Esophagus (tissue), 2 donors: ENCODE measurements around the gene PRIMA1. TPM values are rescaled to one million over a fixed set of nuclear protein-coding genes. Genes with fewer than 3 reads are reported as not detected.

Experiments used
- H3K27ac ChIP-seq, 2 donors: one replicate each; pipeline ENCODE4 v1.5.1; 2013; ENCODE audit warnings: low read depth in 2 of 2, mild to moderate bottlenecking in 2 of 2, inconsistent platforms in 1 of 2, low read length in 1 of 2, moderate library complexity in 1 of 2
- H3K27me3 ChIP-seq, 2 donors: one replicate each; pipeline ENCODE4 v1.6.1; 2013; ENCODE audit warnings: low read length in 2 of 2, control low read depth in 1 of 2, mild to moderate bottlenecking in 1 of 2; ENCODE audit not compliant: insufficient read depth in 2 of 2, control insufficient read depth in 1 of 2
- H3K36me3 ChIP-seq, 2 donors: one replicate each; pipeline ENCODE4 v1.6.1; 2013; ENCODE audit warnings: low read length in 1 of 2; ENCODE audit not compliant: control insufficient read depth in 2 of 2, insufficient read depth in 2 of 2
- H3K4me1 ChIP-seq, 2 donors: one replicate each; pipeline ENCODE4 v1.6.1; 2013; ENCODE audit warnings: low read length in 1 of 2; ENCODE audit not compliant: control insufficient read depth in 2 of 2, insufficient read depth in 2 of 2
- H3K4me3 ChIP-seq, 2 donors: one replicate each; pipeline ENCODE4 v1.5.1; 2013; ENCODE audit warnings: low read length in 2 of 2, mild to moderate bottlenecking in 2 of 2, low read depth in 1 of 2, moderate library complexity in 1 of 2
- H3K9me3 ChIP-seq, 2 donors: one replicate each; pipeline ENCODE4 v1.6.1; 2013; ENCODE audit warnings: mild to moderate bottlenecking in 2 of 2, low read depth in 1 of 2, low read length in 1 of 2, moderate library complexity in 1 of 2; ENCODE audit not compliant: control insufficient read depth in 2 of 2, insufficient read depth in 1 of 2
- WGBS, 2 donors: extraction: QIAGEN DNeasy Blood & Tissue Kit; methylation state at CpG; one replicate each; pipeline ENCODE4 v1.1.7; 2013; 5-methylcytosine and 5-hydroxymethylcytosine counted together
- polyA plus RNA-seq, 2 donors: library from polyadenylated mRNA; stranded (reverse); fragments of 200-250 nt; gene quantifications; one replicate each; pipeline ENCODE4 v1.2.3, GENCODE V29; 2013
- donor health status: healthy with polysubstance abuse.
- donor health status: Bipolar disorder and iron deficiency.

Gene PRIMA1
- polyA plus RNA-seq, 2 donors = 1.7 to 2.9 TPM

DNA sequence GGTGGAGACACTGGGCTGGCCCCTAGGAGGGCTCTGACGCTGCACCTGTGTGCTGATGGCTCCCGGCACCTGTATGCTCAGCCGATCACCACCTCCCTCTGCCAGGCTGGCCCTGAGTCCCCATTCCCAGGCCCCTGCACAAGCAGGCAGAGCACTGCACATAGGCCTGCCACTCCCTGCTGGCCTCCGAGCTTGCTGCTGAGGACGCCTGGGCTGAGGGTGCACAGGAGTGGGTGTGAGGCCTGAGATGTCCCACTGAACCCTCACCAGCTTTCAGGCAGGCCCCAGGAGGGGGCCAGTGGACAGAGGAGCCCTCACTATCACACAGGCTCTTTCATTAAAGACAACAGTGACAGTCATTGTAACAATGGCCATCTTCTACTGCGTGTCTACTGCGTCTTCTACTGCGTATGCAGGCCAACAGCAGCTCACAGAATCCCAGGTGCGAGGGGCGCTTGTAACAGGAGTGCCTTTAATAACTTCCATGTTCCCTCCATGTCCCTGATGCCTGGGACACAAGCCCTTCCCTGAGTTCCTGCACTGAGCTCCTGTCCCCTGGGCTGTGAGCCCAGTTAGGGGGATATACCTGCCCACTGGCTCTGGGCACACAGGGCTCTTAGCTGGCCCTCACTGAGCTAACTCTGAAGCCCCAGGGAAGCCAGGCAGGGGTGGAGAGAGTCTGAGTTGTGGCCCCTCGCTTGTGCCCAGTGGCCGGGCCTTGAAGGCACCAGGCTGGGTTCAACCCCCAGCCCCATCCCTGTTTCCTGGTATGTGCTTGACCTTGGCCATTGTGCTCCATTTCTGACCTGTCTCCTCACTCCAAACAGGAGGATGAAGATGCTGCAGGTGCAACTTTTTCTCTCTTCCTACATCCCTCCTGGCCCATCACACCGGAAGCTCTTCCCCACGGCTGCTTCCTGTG, 71.3 kb downstream of the PRIMA1 start:
- Histone ChIP-seq H3K36me3 (peaks cover 0 to 4% of the 10 kb centered on the region in 2 donors), H3K4me3 (no peak overlapping the region), H3K27ac (no peak overlapping the region), H3K4me1 (peaks cover 4 to 15% of the 10 kb centered on the region in 2 donors), H3K27me3 (no peaks in the 10 kb centered on the region), H3K9me3 (no peaks in the 10 kb centered on the region)
- WGBS, 2 donors = 84 to 91% methylated on average over 14 of the region's 14 CpGs

DNA sequence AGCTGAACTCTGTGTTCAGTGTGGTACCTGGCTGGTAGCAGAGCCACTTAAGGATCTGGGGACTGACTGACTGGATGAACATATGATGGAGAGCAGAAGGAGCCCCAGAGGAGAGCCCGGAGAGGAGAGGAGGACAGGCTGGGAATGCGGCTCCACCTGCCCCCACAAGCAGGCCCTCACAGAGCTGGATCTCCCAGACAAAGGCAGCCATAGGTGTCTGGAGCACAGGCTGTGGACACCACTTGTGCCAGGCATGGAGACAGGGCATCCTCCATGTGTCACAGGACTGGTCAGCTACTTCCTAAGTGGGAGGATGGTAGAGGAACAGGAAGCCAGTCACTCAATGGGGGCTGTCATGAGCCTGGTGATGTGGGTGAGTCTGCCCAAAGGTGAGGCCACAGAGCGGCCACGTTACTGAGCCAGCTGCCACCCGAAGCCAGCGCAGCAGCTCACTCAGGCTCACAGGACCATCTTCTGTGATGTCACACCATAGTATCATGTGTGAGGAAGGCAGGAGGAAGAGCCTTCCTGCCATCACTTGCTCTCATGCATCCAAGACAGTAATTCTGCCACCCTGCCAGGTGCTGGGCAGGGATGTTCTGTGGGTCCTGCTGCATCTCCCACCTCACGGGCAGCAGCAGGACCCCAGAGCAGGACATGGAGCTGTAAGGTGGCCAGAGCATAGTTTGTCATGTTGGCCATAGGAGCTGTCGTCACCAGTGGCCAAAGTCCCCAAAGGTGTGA, 72.1 kb downstream of the PRIMA1 start:
- Histone ChIP-seq H3K36me3 (peaks cover 0 to 4% of the 10 kb centered on the region in 2 donors), H3K4me1 (peaks cover 4 to 15% of the 10 kb centered on the region in 2 donors), H3K4me3 (no peak overlapping the region), H3K27me3 (no peaks in the 10 kb centered on the region), H3K9me3 (no peaks in the 10 kb centered on the region), H3K27ac (no peak overlapping the region)
- WGBS, 2 donors = 88 to 90% methylated on average over 8 of the region's 8 CpGs

DNA sequence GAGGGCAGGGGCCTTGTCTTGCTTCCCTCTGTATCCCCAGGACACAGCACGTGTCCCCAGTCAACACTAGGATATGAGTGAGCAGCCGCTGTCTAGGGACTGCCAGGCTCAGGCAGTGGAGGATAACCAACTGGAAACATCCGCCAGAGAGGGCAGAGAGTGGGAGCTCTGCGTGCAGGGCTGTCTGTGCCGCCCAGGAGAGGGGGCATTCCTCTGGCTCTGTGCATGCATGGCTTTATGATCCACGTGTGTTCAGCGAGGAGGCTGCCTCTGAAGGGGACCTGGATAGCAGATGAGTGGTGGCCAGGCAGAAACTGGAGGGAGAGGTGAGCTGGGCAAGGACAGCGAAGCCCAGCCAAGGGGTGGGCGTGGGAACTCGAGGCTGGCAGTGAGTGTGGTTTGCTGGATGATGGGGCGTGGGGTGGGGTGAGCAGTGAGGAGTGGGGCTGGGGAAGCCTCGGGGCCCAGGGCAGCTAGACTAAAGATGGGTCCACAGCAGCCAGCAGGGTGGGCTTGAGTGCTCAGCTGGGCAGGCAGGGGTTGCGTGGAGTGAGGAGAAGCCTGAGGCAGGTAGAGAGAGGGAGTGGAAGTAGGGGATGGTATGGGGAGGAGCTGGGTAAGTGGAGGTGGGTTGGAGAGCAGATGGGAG, 72.9 kb downstream of the PRIMA1 start:
- no peak overlapping the region for H3K27ac ChIP-seq
- H3K27me3 ChIP-seq = no peaks in the 10 kb centered on the region
- no peak overlapping the region for H3K4me3 ChIP-seq
- H3K9me3 ChIP-seq = no peaks in the 10 kb centered on the region
- 65 to 75% methylated on average over 13 of the region's 13 CpGs for WGBS, 2 donors
- H3K36me3 ChIP-seq = peaks cover 0 to under 1% of the 10 kb centered on the region in 2 donors
- peaks cover 4 to 15% of the 10 kb centered on the region in 2 donors for H3K4me1 ChIP-seq

DNA sequence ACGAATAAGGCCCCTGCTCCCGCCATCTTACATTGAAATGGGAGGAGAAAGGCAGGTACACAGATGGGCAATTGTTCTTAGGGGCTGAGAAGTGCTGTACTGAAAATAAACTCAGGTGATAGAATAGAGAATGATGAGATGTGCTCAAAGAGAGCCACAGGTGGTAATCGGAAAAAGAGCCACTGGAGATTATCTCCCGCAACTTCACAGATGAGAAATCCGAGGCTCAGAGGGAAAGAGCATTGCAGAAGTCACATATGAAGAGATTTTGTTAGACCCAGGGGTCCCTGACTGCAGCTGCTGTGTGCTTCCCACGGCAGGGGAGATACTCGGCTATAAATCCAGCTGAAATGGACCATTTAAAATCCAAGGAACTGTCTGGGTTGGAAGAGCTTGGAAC, 73.7 kb downstream of the PRIMA1 start:
- H3K27me3 ChIP-seq = no peaks in the 10 kb centered on the region
- peaks cover 4 to 15% of the 10 kb centered on the region in 2 donors for H3K4me1 ChIP-seq
- H3K36me3 ChIP-seq = no peaks in the 10 kb centered on the region
- H3K4me3 ChIP-seq = no peak overlapping the region
- no peaks in the 10 kb centered on the region for H3K9me3 ChIP-seq
- no peak overlapping the region for H3K27ac ChIP-seq
- WGBS, 2 donors = 72 to 78% methylated on average over 7 of the region's 7 CpGs

DNA sequence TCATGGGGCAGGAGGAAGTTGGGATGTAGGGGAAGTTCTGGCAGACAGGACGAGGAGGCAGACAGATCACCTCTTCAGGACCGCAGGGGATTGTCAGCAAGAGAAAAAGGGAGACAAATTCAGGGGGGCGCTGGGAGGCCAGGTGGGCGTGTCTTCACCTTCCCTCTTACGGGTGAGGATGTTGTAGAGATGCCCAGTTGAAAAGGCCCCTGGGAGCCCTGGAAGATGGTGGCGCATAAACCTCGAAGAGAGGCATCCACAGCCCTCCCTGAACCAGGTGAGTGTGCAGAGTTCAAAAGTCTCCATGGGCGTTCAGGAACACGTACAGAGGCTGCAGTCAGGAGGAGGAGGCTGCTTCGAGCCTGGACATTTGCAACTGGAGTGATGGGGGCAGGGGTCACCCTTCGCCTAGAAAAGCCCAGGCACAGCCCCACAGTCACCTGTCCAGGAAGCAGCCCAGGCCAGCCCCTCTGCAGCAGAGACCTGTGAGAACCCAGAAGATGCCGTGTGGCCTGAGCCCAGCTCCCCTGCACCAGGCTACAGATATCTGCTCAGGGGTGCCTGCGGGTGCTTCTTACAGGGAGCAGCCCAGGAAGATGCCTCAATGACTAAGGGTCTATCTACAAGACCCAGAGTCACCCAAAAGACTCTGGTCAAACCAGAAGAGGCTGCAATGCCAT, 74.4 kb downstream of the PRIMA1 start:
- H3K27me3 ChIP-seq = no peaks in the 10 kb centered on the region
- 56 to 62% methylated on average over 13 of the region's 13 CpGs for WGBS, 2 donors
- H3K36me3 ChIP-seq = no peaks in the 10 kb centered on the region
- H3K4me1 ChIP-seq = peaks cover 4 to 15% of the 10 kb centered on the region in 2 donors
- H3K9me3 ChIP-seq = no peaks in the 10 kb centered on the region
- no peak overlapping the region for H3K4me3 ChIP-seq
- no peak overlapping the region for H3K27ac ChIP-seq

DNA sequence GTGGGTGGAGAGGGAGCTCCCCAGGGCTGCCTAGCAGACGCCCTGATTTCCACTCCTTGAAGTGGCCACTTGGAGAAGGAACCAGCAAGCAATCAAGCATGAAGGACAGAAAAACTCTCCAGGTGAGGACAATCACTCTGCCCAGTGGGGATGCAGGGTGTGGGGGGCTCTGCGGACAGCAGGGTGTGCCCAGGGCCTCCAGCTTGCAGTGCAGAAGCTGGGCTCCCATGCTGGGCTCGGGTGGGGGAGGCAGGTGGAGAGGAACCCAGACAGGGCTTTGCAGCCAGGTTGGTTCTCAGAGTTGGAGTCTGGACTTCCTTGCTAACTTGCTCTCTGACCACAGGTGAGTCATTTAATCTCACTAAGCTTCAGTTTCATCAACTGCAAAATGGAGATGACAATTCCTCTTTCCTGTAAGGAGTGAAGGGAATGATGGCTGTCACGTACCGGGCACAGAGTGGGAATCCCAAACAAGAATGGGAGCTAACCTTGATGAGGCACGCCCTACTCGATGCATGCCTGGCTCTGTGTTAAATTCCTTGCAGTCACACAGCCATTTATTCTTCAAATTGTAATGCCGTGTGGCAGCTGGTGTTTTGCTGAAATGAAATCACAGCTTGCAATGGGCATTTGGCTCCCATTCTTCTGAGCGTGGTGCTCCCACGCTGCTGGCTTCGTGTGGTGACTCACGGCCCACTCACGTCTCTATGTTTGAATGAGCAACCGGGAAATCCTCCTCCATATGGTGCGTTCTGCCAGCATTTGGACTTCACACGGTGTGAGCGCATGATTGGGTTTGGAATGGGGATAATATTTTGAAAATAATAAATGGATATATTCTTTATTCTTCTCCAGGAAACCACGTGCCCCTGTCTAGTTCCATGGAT, 75.2 kb downstream of the PRIMA1 start:
- Histone ChIP-seq H3K4me3 (no peak overlapping the region), H3K27me3 (no peaks in the 10 kb centered on the region), H3K4me1 (peaks cover 4 to 15% of the 10 kb centered on the region in 2 donors), H3K27ac (no peak overlapping the region), H3K36me3 (no peaks in the 10 kb centered on the region), H3K9me3 (no peaks in the 10 kb centered on the region)
- WGBS, 2 donors = 39 to 58% methylated on average over 18 of the region's 18 CpGs

DNA sequence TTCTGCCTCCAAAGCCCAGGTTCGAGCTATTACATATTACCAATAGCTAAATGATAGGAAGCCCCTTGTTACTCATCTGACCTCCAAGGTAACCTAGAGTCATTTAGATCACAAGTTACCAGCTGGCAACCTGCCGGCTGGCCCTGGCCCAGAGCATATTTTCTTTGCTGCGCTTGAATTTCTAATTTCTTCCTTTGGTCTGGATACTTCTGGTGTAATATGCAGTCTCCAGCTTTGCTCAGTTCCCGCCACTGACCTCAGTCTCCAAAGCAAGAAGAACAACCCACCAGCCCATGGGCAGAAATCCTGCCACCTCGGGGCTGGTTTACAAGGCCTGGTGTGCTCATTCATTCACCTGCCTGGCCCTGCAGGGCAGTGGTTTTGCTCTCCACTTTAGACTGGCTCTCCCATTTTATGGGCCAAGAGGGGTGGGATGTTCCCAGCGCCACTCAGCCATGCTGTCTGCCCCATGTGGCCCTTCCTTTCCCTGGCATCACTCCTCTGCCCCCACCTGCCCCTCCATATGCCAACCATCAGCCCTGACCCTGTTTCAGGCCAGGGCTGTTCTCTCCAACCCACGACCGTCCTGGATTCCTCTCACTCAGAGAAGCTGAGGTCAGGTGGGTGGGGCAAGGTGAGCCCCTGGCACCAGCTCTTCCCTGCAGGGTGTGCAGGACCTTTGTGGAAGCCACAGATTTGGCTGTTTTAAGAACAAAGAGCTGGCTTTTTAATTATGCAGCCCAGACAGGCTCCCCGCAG, 76.0 kb downstream of the PRIMA1 start:
- 54 to 57% methylated on average over 9 of the region's 9 CpGs for WGBS, 2 donors
- H3K27me3 ChIP-seq = no peaks in the 10 kb centered on the region

DNA sequence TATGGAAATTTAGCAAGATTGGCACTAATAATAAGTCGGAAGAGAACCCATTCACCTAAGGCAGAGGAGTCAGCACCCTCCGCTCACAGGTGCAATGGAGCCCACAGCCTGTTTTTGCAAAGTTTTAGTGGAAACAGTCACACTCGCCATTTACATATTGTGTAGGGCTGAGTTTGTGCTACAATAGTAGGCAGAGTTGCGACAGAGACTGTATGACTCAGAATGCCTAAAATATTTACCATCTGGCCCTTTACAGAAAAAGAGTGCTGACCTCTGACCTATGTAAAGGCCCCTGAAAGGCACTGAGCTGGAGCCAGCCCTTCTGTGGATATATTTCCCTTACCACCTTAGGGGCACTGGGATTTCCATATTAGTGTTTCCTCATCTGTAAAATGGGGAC, 79.0 kb downstream of the PRIMA1 start:
- 88 to 89% methylated on average over 4 of the region's 4 CpGs for WGBS, 2 donors
- Histone ChIP-seq H3K36me3 (no peaks in the 10 kb centered on the region), H3K4me1 (peaks cover 4 to 15% of the 10 kb centered on the region in 2 donors), H3K27me3 (no peaks in the 10 kb centered on the region), H3K9me3 (no peaks in the 10 kb centered on the region), H3K4me3 (no peak overlapping the region), H3K27ac (no peak overlapping the region)

More for the DNA sequence above, 76.0 kb downstream of the PRIMA1 start:
- H3K4me1 ChIP-seq = peaks cover 4 to 15% of the 10 kb centered on the region in 2 donors
- no peaks in the 10 kb centered on the region for H3K9me3 ChIP-seq
- no peak overlapping the region for H3K27ac ChIP-seq
- H3K36me3 ChIP-seq = no peaks in the 10 kb centered on the region
- no peak overlapping the region for H3K4me3 ChIP-seq
